ENCODE data around the gene MEI1.

Gene MEI1

GRCh38 chr22:41787331-41787730 lies 88.0 kb downstream of the MEI1 start:
- no peak for DNase-seq

- no peak for DNase-seq
These were observed 94.6 kb downstream of the MEI1 start for GRCh38 chr22:41793871-41794270.

- DNase-seq, result no peak
These were observed 99.4 kb downstream of the MEI1 start for GRCh38 chr22:41798736-41799135.

GRCh38 chr22:41799486-41800347 lies 100.4 kb downstream of the MEI1 start:
- DNase-seq, result peak in 1 of 2 experiments; percentile 17

- peak; percentile 71 to 81 for DNase-seq
These were observed 101.2 kb downstream of the MEI1 start, which contains the start of gene CCDC134 for GRCh38 chr22:41800348-41801146. CCDC134 (plus strand) TSS chr22:41800679; CDS start chr22:41808891, 8,212 bp downstream.

- DNase-seq, result no peak
These were observed 102.0 kb downstream of the MEI1 start for GRCh38 chr22:41801147-41801819.

- DNase-seq, result no peak
These were observed 102.6 kb downstream of the MEI1 start for GRCh38 chr22:41801886-41802285.

- no peak for DNase-seq
These were observed 106.3 kb downstream of the MEI1 start for GRCh38 chr22:41805639-41806038.

GRCh38 chr22:41808400-41808799 lies 109.1 kb downstream of the MEI1 start:
- DNase-seq, result no peak

GRCh38 chr22:41810022-41810421 lies 110.7 kb downstream of the MEI1 start:
- DNase-seq, result no peak

GRCh38 chr22:41812805-41813545 lies 113.7 kb downstream of the MEI1 start:
- no peak for DNase-seq

GRCh38 chr22:41813726-41814410 lies 114.6 kb downstream of the MEI1 start:
- DNase-seq, result no peak

- DNase-seq, result no peak
These were observed 116.4 kb downstream of the MEI1 start for GRCh38 chr22:41815716-41816115.

GRCh38 chr22:41816241-41816640 lies 116.9 kb downstream of the MEI1 start:
- no peak for DNase-seq

GRCh38 chr22:41816871-41817270 lies 117.6 kb downstream of the MEI1 start:
- DNase-seq, result no peak

- DNase-seq, result no peak
These were observed 118.7 kb downstream of the MEI1 start for GRCh38 chr22:41818011-41818410.

GRCh38 chr22:41818596-41818995 lies 119.3 kb downstream of the MEI1 start:
- no peak for DNase-seq

GRCh38 chr22:41819257-41819656 lies 120.0 kb downstream of the MEI1 start:
- no peak for DNase-seq

GRCh38 chr22:41820447-41820846 lies 121.1 kb downstream of the MEI1 start:
- no peak for DNase-seq

- no peak for DNase-seq
These were observed 122.4 kb downstream of the MEI1 start for GRCh38 chr22:41821471-41822316.

Data from cerebellar nuclear complex (tissue), 1 donor.